DOHH2 (cell line): ENCODE measurements around the gene CACNB4.
A peak's percentile ranks its signal among the peaks of the same experiment; 100 is the strongest.

Source experiments
- H3F3A ChIP-seq: fragments of 200-600 bp; sonication (generic), shearing (Covaris generic); 2 replicates; pipeline ENCODE4 v1.6.0; 2016; ENCODE audit warnings: antibody characterized with exemption, mild to moderate bottlenecking; ENCODE audit not compliant: control insufficient read depth, insufficient read depth
- H3K27ac ChIP-seq: fragments of 200-600 bp; sonication (generic); 2 replicates; pipeline ENCODE4 v1.5.1; 2014; ENCODE audit warnings: low read depth, mild to moderate bottlenecking, low read length, moderate library complexity
- H3K27me3 ChIP-seq: fragments of 200-600 bp; sonication (generic); 2 replicates; pipeline ENCODE4 v1.6.1; 2014; ENCODE audit warnings: mild to moderate bottlenecking, low read length, mixed read lengths; ENCODE audit not compliant: control insufficient read depth
- H3K36me3 ChIP-seq: fragments of 200-600 bp; sonication (generic); 2 replicates; pipeline ENCODE4 v1.6.1; 2014; ENCODE audit warnings: mild to moderate bottlenecking, low read length, moderate library complexity, mixed read lengths; ENCODE audit not compliant: control insufficient read depth
- H3K4me1 ChIP-seq: fragments of 200-600 bp; sonication (generic); 2 replicates; pipeline ENCODE4 v1.6.1; 2014; ENCODE audit warnings: mild to moderate bottlenecking, low read length, mixed read lengths; ENCODE audit not compliant: control insufficient read depth
- H3K4me2 ChIP-seq: fragments of 200-600 bp; sonication (generic); 2 replicates; pipeline ENCODE4 v1.6.0; 2014; ENCODE audit warnings: mild to moderate bottlenecking, low read length, moderate library complexity
- H3K4me3 ChIP-seq: fragments of 200-600 bp; sonication (generic); 2 replicates; pipeline ENCODE4 v1.5.1; 2014; ENCODE audit warnings: mild to moderate bottlenecking, low read length, mixed read lengths
- H3K79me2 ChIP-seq: fragments of 200-600 bp; sonication (generic); 2 replicates; pipeline ENCODE4 v1.6.1; 2014; ENCODE audit warnings: mild to moderate bottlenecking, low read length, mixed read lengths; ENCODE audit not compliant: control insufficient read depth
- H3K9me2 ChIP-seq: fragments of 200-600 bp; sonication (generic); replicated peaks from 2 replicates; pipeline ENCODE4 v1.6.1; 2014; ENCODE audit warnings: mild to moderate bottlenecking, low read length, mixed read lengths; ENCODE audit not compliant: control insufficient read depth
- H3K9me3 ChIP-seq: fragments of 200-600 bp; sonication (generic); 2 replicates; pipeline ENCODE4 v1.6.1; 2014; ENCODE audit warnings: antibody characterized with exemption, low read length, mixed read lengths; ENCODE audit not compliant: control insufficient read depth, insufficient read depth
- H4K20me1 ChIP-seq: fragments of 200-600 bp; sonication (generic); 2 replicates; pipeline ENCODE4 v1.6.0; 2014; ENCODE audit warnings: low read depth, mild to moderate bottlenecking, antibody characterized with exemption, low read length, moderate library complexity; ENCODE audit not compliant: control insufficient read depth, insufficient read depth
- CTCF ChIP-seq: fragments of 200-600 bp; sonication (generic); IDR thresholded peaks from one replicate; pipeline ENCODE4 v1.5.1; 2014; ENCODE audit warnings: antibody characterized with exemption, mild to moderate bottlenecking, low read depth, low read length; ENCODE audit not compliant: poor library complexity, severe bottlenecking
- EZH2phosphoT487 ChIP-seq: fragments of 200-600 bp; sonication (generic); IDR thresholded peaks from 2 replicates; pipeline ENCODE4 v1.6.1; 2017; ENCODE audit warnings: borderline replicate concordance, mild to moderate bottlenecking, antibody characterized with exemption, low read length, moderate library complexity, mixed read lengths

The CACNB4 gene

GRCh38 chr2:151828143-151828889, 270.5 kb downstream of the CACNB4 start, which contains the start of gene ARL5A:
TSS of gene ARL5A (minus strand) at chr2:151828421. CDS start at chr2:151828176, 245 bp downstream.
- no peaks in the 10 kb centered on the region for H3F3A ChIP-seq
- no peaks in the 10 kb centered on the region for H3K9me2 ChIP-seq
- no peak for TF ChIP-seq CTCF
- no peak for TF ChIP-seq EZH2phosphoT487
- peak within 1 kb of the TSS; percentile 87 for H3K4me3 ChIP-seq
- H3K9me3 ChIP-seq: no peaks in the 10 kb centered on the region
- peaks cover 19% of the 10 kb centered on the region for H3K36me3 ChIP-seq
- peak within 1 kb of the TSS; percentile 84 for H3K4me2 ChIP-seq
- no peaks in the 10 kb centered on the region for H3K27me3 ChIP-seq
- H3K27ac ChIP-seq: peak within 1 kb of the TSS; percentile 46
- 0 out of 2 replicates have a peak, but pooled peaks cover 5% of the 10 kb centered on the region for H4K20me1 ChIP-seq
- peaks cover 31% of the 10 kb centered on the region for H3K4me1 ChIP-seq
- peaks cover 50% of the 10 kb centered on the region for H3K79me2 ChIP-seq

- 0 out of 2 replicates have a peak, but pooled peaks cover 6% of the 10 kb centered on the region for H4K20me1 ChIP-seq
- H3K79me2 ChIP-seq: peaks cover 56% of the 10 kb centered on the region
- TF ChIP-seq EZH2phosphoT487 (no peak), CTCF (no peak)
- no peaks in the 10 kb centered on the region for H3K9me3 ChIP-seq
- peaks cover 21% of the 10 kb centered on the region for H3K36me3 ChIP-seq
- H3K27ac ChIP-seq: peak overlapping the region; percentile 46
- no peaks in the 10 kb centered on the region for H3K9me2 ChIP-seq
- peaks cover 31% of the 10 kb centered on the region for H3K4me1 ChIP-seq
- peak overlapping the region; percentile 75 for H3K4me2 ChIP-seq
- no peaks in the 10 kb centered on the region for H3K27me3 ChIP-seq
- H3F3A ChIP-seq: no peaks in the 10 kb centered on the region
- H3K4me3 ChIP-seq: peak overlapping the region; percentile 87
Observed at GRCh38 chr2:151827564-151828142, 271.2 kb downstream of the CACNB4 start.

GRCh38 chr2:151826737-151827157, 272.1 kb downstream of the CACNB4 start:
- no peaks in the 10 kb centered on the region for H3K27me3 ChIP-seq
- no peaks in the 10 kb centered on the region for H3F3A ChIP-seq
- peak overlapping the region; percentile 75 for H3K4me2 ChIP-seq
- no peaks in the 10 kb centered on the region for H3K9me3 ChIP-seq
- TF ChIP-seq EZH2phosphoT487 (no peak), CTCF (no peak)
- peaks cover 31% of the 10 kb centered on the region for H3K4me1 ChIP-seq
- no peaks in the 10 kb centered on the region for H3K9me2 ChIP-seq
- peak overlapping the region; percentile 87 for H3K4me3 ChIP-seq
- peaks cover 25% of the 10 kb centered on the region for H3K36me3 ChIP-seq
- H3K27ac ChIP-seq: no peak overlapping the region
- H3K79me2 ChIP-seq: peaks cover 65% of the 10 kb centered on the region
- 0 out of 2 replicates have a peak, but pooled peaks cover 6% of the 10 kb centered on the region for H4K20me1 ChIP-seq
